ENCODE data around the gene FYB2.

The FYB2 gene

GRCh38 chr1:56849750-56850149, 30.5 kb upstream of the FYB2 start:
- Mint-ChIP-seq H3K4me1 (peaks cover 5% of the 10 kb centered on the region), H3K27ac (ENCODE audit: low read depth) (no peak overlapping the region), H3K9me3 (peaks cover 5% of the 10 kb centered on the region), H3K27me3 (peaks cover 47% of the 10 kb centered on the region), H3K36me3 (ENCODE audit: insufficient read depth) (no peaks in the 10 kb centered on the region), H3K4me3 (no peak overlapping the region)
- no peak for DNase-seq (ENCODE audit: low spot score in 2 of 2)
- no peak for ATAC-seq (replicated peaks; ENCODE audit: extremely low read depth, poor library complexity, severe bottlenecking)

DNA sequence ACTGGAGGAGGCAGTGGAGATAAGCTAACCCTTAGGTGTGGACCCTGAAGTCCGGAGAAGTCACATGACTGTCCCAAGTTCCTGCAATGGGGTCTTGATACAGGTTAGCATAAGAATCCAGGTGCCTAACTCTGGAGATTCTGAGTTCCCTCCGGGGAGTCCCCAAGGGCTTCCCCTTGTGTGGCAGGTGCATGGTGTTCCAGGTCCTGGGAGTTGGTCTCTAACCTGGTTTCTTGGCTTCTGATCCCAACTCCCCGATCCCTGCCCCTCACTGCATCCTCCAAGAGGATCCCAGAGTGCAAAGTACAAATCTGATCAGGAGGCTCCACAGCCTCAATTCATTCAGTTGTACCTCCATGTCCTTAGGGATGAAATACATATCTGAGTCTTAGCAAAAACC, 26.1 kb upstream of the FYB2 start:
- no peak overlapping the region for H3K27ac Mint-ChIP-seq (ENCODE audit: low read depth)
- H3K4me3 Mint-ChIP-seq = no peak overlapping the region
- peaks cover 5% of the 10 kb centered on the region for H3K4me1 Mint-ChIP-seq
- DNase-seq (ENCODE audit: low spot score in 2 of 2) (no peak), ATAC-seq (replicated peaks; ENCODE audit: extremely low read depth, poor library complexity, severe bottlenecking) (no peak)
- H3K36me3 Mint-ChIP-seq (ENCODE audit: insufficient read depth) = no peaks in the 10 kb centered on the region
- H3K27me3 Mint-ChIP-seq = peaks cover 41% of the 10 kb centered on the region
- H3K9me3 Mint-ChIP-seq = peaks cover 5% of the 10 kb centered on the region

DNA sequence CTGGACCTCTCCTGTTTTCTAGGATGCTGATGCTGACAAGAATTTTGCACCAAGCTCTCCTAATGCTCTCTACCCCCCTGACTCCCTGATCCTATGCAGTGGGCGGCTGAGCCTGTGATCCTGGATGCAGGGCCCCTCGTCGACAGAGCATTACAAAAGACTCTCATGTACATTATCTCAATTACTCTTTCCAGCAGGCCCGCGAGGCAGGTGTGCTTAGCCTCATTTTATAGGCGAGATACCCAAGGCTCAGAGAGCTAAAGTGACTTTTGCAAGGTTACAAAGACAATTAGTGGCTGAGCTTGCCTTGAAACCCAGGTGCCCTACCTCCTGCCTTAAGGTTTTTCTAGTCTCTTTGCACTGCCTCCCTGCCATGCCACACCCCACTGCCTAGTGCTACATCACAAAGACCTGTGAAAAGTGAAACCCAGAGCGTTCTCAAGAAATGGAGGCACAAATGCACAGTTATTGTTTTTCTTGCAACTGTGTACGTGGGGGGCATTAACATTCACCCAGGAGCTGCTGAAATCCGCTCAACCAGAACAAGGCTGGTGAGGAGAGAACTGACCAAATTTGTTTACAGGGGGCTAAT, 25.4 kb upstream of the FYB2 start:
- H3K4me1 Mint-ChIP-seq = peaks cover 5% of the 10 kb centered on the region
- peaks cover 5% of the 10 kb centered on the region for H3K9me3 Mint-ChIP-seq
- H3K27me3 Mint-ChIP-seq = peaks cover 46% of the 10 kb centered on the region
- H3K36me3 Mint-ChIP-seq (ENCODE audit: insufficient read depth) = no peaks in the 10 kb centered on the region
- no peak overlapping the region for H3K27ac Mint-ChIP-seq (ENCODE audit: low read depth)
- H3K4me3 Mint-ChIP-seq = no peak overlapping the region
- ATAC-seq (replicated peaks; ENCODE audit: extremely low read depth, poor library complexity, severe bottlenecking) (no peak), DNase-seq (ENCODE audit: low spot score in 2 of 2) (no peak)

- Mint-ChIP-seq H3K27me3 (peaks cover 54% of the 10 kb centered on the region), H3K9me3 (peaks cover 5% of the 10 kb centered on the region), H3K4me1 (peaks cover 5% of the 10 kb centered on the region), H3K27ac (ENCODE audit: low read depth) (no peak overlapping the region), H3K4me3 (no peak overlapping the region), H3K36me3 (ENCODE audit: insufficient read depth) (no peaks in the 10 kb centered on the region)
- ATAC-seq (replicated peaks; ENCODE audit: extremely low read depth, poor library complexity, severe bottlenecking) (no peak), DNase-seq (ENCODE audit: low spot score in 2 of 2) (no peak)
Observed at GRCh38 chr1:56843544-56843943, 24.3 kb upstream of the FYB2 start.

GRCh38 chr1:56838759-56839158, 19.6 kb upstream of the FYB2 start:
- Mint-ChIP-seq H3K27ac (ENCODE audit: low read depth) (no peak overlapping the region), H3K9me3 (no peaks in the 10 kb centered on the region), H3K4me3 (no peak overlapping the region), H3K4me1 (no peaks in the 10 kb centered on the region), H3K36me3 (ENCODE audit: insufficient read depth) (no peaks in the 10 kb centered on the region), H3K27me3 (peaks cover 15% of the 10 kb centered on the region)
- ATAC-seq (replicated peaks; ENCODE audit: extremely low read depth, poor library complexity, severe bottlenecking) (no peak), DNase-seq (ENCODE audit: low spot score in 2 of 2) (no peak)

DNA sequence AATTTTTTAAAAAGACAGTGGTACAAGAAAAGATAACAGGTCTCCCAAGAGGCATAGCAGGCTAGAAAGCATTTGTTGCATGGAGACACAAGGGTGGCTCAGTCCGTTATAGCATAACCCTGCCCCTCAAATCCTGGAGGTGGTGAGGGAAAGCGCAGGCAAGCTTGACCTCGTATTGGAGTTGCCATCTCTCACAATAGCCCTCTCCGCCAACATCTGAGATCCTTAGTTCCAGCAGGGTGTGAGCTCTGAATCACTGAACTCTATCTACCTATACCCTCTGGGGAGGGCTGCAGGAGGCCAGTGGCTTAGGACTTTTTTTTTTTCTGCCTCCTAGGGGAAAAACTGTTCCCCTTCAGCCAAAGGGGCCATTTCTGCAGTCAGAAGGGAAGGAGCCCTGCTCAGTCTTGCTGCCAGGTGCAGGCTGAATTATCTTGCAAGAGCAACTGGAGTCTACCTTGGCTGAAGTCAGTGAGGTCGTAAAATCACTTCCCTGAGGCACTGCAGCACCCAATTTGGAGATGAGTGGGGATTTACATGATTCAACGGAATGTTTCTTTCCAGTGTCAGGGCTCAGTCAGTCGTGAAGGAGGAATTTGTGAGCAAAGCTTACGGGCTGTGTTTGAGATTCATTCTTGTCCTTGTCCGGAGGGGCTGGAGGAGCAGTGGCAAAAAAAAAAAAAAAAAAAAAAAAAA, 18.2 kb upstream of the FYB2 start:
- peaks cover 14% of the 10 kb centered on the region for H3K27me3 Mint-ChIP-seq
- no peaks in the 10 kb centered on the region for H3K9me3 Mint-ChIP-seq
- H3K36me3 Mint-ChIP-seq (ENCODE audit: insufficient read depth) = no peaks in the 10 kb centered on the region
- DNase-seq (ENCODE audit: low spot score in 2 of 2) = no peak
- H3K27ac Mint-ChIP-seq (ENCODE audit: low read depth) = no peak overlapping the region
- ATAC-seq (replicated peaks; ENCODE audit: extremely low read depth, poor library complexity, severe bottlenecking) = no peak
- peaks cover under 1% of the 10 kb centered on the region for H3K4me1 Mint-ChIP-seq
- H3K4me3 Mint-ChIP-seq = no peak overlapping the region

DNA sequence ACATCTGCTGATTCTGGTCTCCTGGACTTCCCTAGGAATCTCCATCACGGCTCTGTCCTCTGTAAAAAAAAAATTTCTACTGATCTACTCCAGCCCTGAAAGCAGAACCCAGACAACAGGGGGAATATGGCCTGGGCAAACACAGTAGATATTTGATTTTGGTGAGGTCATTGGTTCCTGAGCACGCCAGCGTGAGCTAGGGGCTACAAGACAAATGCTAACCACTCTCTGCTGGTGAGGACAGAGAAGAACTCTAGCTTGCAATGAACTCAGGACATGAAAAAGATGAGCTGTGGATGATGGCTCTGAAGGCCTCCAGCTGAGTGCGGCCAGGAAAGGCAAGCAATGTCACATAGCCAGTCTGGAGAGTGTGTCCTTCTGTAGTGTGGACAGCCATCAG, 17.2 kb upstream of the FYB2 start:
- no peaks in the 10 kb centered on the region for H3K36me3 Mint-ChIP-seq (ENCODE audit: insufficient read depth)
- DNase-seq (ENCODE audit: low spot score in 2 of 2) (no peak), ATAC-seq (replicated peaks; ENCODE audit: extremely low read depth, poor library complexity, severe bottlenecking) (no peak)
- H3K9me3 Mint-ChIP-seq = no peaks in the 10 kb centered on the region
- H3K4me1 Mint-ChIP-seq = peaks cover 10% of the 10 kb centered on the region
- no peak overlapping the region for H3K4me3 Mint-ChIP-seq
- H3K27ac Mint-ChIP-seq (ENCODE audit: low read depth) = no peak overlapping the region
- H3K27me3 Mint-ChIP-seq = peaks cover 21% of the 10 kb centered on the region

GRCh38 chr1:56835657-56836056, 16.5 kb upstream of the FYB2 start:
- no peak for ATAC-seq (replicated peaks; ENCODE audit: extremely low read depth, poor library complexity, severe bottlenecking)
- DNase-seq (ENCODE audit: low spot score in 2 of 2) = no peak
- Mint-ChIP-seq H3K36me3 (ENCODE audit: insufficient read depth) (no peaks in the 10 kb centered on the region), H3K27ac (ENCODE audit: low read depth) (no peak overlapping the region), H3K4me1 (peaks cover 10% of the 10 kb centered on the region), H3K4me3 (no peak overlapping the region), H3K9me3 (no peaks in the 10 kb centered on the region), H3K27me3 (peaks cover 27% of the 10 kb centered on the region)

DNA sequence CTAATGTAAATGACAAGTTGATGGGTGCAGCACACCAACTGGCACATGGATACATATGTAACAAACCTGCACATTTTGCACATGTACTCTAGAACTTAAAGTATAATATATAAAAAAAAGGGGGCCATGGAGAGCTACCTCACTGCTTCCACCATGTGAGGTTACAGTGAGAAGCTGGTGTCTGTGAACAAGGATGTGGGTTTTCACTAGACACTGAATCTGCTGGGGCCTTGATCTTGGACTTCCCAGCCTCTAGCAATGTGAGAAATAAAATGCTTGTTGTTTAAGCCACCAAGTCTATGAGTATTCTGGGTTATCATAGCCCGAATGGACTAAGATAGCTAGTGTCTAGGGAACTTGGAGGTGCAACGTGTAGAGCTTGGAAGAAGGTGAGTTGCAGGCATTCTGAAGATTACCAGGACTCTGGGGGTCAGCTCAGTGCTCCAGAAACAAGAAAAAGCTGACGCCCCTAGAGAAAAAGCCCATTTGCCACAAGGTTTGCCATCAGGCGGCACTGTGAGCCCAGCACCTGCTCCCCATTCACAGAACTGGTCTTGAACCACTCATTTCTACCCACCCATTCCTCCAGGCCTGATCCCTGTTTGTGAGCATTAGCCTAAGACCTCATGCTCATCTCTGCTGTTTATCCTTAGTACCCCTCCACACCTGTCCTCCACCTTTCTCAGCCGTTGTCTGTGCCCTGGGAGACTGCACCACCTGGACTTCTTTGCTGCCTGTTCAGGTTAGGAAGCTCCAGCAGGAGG, 15.1 kb upstream of the FYB2 start:
- peaks cover 22% of the 10 kb centered on the region for H3K27me3 Mint-ChIP-seq
- ATAC-seq (replicated peaks; ENCODE audit: extremely low read depth, poor library complexity, severe bottlenecking) (no peak), DNase-seq (ENCODE audit: low spot score in 2 of 2) (no peak)
- peaks cover 2% of the 10 kb centered on the region for H3K36me3 Mint-ChIP-seq (ENCODE audit: insufficient read depth)
- H3K4me3 Mint-ChIP-seq = no peak overlapping the region
- peaks cover 10% of the 10 kb centered on the region for H3K4me1 Mint-ChIP-seq
- no peaks in the 10 kb centered on the region for H3K9me3 Mint-ChIP-seq
- H3K27ac Mint-ChIP-seq (ENCODE audit: low read depth) = no peak overlapping the region

DNA sequence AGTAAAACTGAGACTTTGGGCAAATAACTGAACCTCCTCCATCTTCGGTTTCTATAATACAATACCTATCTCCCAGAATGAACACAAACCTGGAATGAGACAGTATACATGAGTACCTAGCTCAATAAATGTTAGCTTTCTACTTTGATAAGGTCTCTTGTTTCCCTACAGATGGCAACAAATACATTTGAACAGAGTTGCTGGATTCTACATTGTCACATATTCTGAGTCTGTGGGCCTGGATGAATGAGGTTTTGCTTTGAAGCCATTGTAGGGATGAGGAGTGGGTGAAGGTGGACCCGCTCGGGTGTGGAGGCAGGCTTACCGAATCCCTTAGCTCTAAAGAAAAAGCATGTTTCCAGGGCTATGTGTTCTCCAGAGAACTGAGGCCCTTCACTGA, 13.9 kb upstream of the FYB2 start:
- H3K4me1 Mint-ChIP-seq = peaks cover 10% of the 10 kb centered on the region
- DNase-seq (ENCODE audit: low spot score in 2 of 2) (no peak), ATAC-seq (replicated peaks; ENCODE audit: extremely low read depth, poor library complexity, severe bottlenecking) (no peak)
- H3K27ac Mint-ChIP-seq (ENCODE audit: low read depth) = no peak overlapping the region
- no peak overlapping the region for H3K4me3 Mint-ChIP-seq
- peaks cover 2% of the 10 kb centered on the region for H3K36me3 Mint-ChIP-seq (ENCODE audit: insufficient read depth)
- peaks cover 28% of the 10 kb centered on the region for H3K27me3 Mint-ChIP-seq
- no peaks in the 10 kb centered on the region for H3K9me3 Mint-ChIP-seq

- peaks cover 29% of the 10 kb centered on the region for H3K27me3 Mint-ChIP-seq
- peaks cover 10% of the 10 kb centered on the region for H3K4me1 Mint-ChIP-seq
- H3K36me3 Mint-ChIP-seq (ENCODE audit: insufficient read depth) = peaks cover 2% of the 10 kb centered on the region
- no peak overlapping the region for H3K27ac Mint-ChIP-seq (ENCODE audit: low read depth)
- H3K9me3 Mint-ChIP-seq = no peaks in the 10 kb centered on the region
- DNase-seq (ENCODE audit: low spot score in 2 of 2) (peak; percentile 42 to 54), ATAC-seq (replicated peaks; ENCODE audit: extremely low read depth, poor library complexity, severe bottlenecking) (peak; percentile 71)
- H3K4me3 Mint-ChIP-seq = no peak overlapping the region
Observed at GRCh38 chr1:56831871-56832693, 12.9 kb upstream of the FYB2 start.

DNA sequence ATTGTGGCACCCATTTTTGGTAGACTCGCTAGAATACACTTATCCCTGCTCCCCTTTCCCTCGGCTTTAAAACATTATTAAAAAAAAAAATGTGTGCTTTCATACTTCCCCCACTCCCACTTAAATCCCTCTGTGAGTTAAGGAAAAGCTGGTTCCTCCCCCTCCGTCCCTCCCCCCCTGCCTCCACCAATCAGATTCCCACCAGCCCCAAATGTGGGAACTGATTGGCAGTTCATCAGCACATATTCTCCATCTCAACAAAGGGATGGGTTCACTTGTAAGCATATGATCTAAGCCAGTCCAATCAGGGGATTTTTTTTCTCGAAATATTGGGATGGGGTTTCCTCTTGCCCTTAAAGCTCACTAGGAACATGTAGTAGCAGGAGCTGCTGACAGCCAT, 10.8 kb upstream of the FYB2 start:
- peaks cover 10% of the 10 kb centered on the region for H3K4me1 Mint-ChIP-seq
- H3K27ac Mint-ChIP-seq (ENCODE audit: low read depth) = no peak overlapping the region
- no peak overlapping the region for H3K4me3 Mint-ChIP-seq
- H3K9me3 Mint-ChIP-seq = no peaks in the 10 kb centered on the region
- ATAC-seq (replicated peaks; ENCODE audit: extremely low read depth, poor library complexity, severe bottlenecking) = no peak
- H3K27me3 Mint-ChIP-seq = peaks cover 44% of the 10 kb centered on the region
- no peak for DNase-seq (ENCODE audit: low spot score in 2 of 2)
- H3K36me3 Mint-ChIP-seq (ENCODE audit: insufficient read depth) = peaks cover 2% of the 10 kb centered on the region

Measured in central memory CD8-positive, alpha-beta T cell (primary cell).